ENCODE measurements around the gene TTC39B. TPM values are rescaled to one million over a fixed set of nuclear protein-coding genes. Genes with fewer than 3 reads are reported as not detected.

TTC39B gene
- total RNA-seq, 4 donors from 2014 or later, result 3.4 to 11.2 (median 4.3) TPM

- no peak for TF ChIP-seq CTCF (IDR thresholded peaks at IDR 0.05; ENCODE audit: low read depth)
Measured at GRCh38 chr9:15276328-15276938, 30.6 kb downstream of the TTC39B start.

GRCh38 chr9:15274425-15274824 is 32.6 kb downstream of the TTC39B start:
- TF ChIP-seq CTCF (IDR thresholded peaks at IDR 0.05; ENCODE audit: low read depth), result no peak

GRCh38 chr9:15272377-15272928 is 34.6 kb downstream of the TTC39B start:
- no peak for TF ChIP-seq CTCF (IDR thresholded peaks at IDR 0.05; ENCODE audit: low read depth)

DNA sequence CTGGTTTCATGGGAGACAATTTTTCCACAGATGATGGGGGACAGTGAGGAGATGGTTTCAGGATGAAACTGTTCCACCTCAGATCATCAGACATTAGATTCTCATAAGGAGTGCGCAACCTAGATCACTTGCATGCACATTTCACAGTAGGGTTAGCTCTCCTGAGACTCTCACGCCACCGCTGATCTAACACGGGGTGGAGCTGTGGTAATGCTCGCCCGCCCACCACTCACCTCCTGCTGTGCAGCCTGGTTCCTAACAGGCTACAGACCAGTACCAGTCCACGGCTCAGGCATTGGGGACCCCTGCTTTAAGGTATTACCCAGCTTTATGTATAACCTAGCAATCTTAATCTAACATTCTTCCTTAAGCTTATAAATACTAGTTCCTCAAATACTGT is 35.6 kb downstream of the TTC39B start:
- no peak for TF ChIP-seq CTCF (IDR thresholded peaks at IDR 0.05; ENCODE audit: low read depth)

- no peak for TF ChIP-seq CTCF (IDR thresholded peaks at IDR 0.05; ENCODE audit: low read depth)
Measured at GRCh38 chr9:15268782-15269181, 38.2 kb downstream of the TTC39B start.

DNA sequence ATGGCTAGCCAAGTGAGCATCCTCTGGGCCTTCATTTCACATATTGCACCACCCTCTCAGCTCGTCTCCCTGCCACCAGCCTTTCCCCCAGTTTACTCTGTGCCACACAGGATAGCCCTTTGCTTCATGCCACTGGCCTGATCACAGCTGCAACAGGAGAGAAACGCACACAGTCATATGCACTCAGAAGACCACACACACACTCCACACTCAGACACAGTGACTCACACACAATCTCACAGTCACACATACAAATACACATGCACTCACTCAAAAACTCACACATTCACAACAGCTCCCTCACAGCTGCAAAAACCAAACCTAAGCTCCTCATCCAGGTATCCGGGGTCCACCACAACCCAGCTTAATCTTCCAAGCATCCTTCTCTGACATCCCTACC is 38.7 kb downstream of the TTC39B start:
- TF ChIP-seq CTCF (IDR thresholded peaks at IDR 0.05; ENCODE audit: low read depth), result no peak

- no peak for TF ChIP-seq CTCF (IDR thresholded peaks at IDR 0.05; ENCODE audit: low read depth)
Measured at GRCh38 chr9:15264918-15265317, 42.1 kb downstream of the TTC39B start.

All from subcutaneous adipose tissue (tissue), 4 donors.